HG03139 (cell line): ENCODE measurements around the gene TSSK3.

Experiments
- ATAC-seq: cut with Tn5 transposase; IDR thresholded peaks from one replicate; pipeline ENCODE4 v1.9.1; 2021; ENCODE audit not compliant: unreplicated experiment

TSSK3 gene

DNA sequence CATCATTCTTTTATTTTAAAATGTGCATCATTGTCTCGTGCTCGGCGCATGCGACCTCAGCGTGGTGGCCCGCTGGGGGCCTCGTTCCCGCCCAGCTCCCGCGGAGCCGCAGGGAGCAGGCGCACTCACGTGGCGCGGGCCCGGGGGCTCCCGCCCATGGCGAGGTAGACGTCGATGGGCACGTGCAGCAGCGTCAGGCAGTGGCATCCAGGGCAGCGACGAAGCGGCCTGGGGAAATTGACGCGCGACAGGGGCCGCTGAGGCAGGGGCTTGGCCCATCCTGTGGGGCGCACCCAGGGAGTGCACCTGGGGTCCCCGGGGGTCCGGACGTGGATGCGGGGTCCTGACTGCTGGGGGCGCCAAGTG lies 1.0 kb upstream of the TSSK3 start:
- ATAC-seq: no peak

DNA sequence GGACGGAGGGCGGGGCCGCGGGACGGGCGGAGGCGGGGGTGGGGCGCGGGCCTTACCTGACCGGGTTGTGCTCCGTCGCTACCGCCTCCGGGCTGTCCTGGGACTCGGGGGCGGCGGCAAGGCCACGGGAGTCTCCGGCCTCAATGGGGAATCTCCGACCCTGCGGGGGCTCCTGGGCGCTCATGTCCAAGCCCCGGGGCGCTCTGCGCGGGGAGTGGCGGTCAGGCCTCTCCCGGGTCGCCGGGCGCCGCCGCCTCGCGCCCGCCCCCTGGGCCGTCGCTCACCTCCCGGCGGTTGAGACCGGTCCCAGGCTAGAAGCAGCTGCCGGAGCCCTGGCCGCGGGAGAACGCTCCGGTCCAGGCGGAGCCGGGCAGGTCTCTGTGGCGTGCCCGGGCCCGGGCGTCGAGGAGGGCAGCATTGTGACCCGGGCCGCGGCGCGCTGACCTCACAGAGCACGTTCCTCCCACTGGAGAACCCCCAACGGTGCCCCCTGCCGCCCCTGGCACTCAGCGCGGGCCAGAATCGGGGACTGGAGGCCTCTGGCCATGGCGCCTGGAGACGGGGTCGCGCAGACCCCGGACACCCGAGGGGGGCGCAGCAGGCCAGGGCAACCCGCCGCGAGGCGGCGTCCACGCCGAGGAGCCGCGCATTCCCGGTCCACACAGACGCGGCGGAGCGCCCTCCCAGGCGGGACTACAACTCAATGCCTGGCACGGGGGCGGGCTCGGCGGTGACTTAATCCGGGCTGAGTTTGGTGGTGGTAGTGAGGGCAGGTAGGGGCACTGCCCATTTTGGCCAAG lies 465 bp upstream of the TSSK3 start:
- no peak for ATAC-seq

DNA sequence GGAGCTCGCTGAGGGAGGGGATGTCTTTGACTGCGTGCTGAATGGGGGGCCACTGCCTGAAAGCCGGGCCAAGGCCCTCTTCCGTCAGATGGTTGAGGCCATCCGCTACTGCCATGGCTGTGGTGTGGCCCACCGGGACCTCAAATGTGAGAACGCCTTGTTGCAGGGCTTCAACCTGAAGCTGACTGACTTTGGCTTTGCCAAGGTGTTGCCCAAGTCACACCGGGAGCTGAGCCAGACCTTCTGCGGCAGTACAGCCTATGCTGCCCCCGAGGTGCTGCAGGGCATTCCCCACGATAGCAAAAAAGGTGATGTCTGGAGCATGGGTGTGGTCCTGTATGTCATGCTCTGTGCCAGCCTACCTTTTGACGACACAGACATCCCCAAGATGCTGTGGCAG lies 1.4 kb downstream of the TSSK3 start:
- no peak for ATAC-seq

DNA sequence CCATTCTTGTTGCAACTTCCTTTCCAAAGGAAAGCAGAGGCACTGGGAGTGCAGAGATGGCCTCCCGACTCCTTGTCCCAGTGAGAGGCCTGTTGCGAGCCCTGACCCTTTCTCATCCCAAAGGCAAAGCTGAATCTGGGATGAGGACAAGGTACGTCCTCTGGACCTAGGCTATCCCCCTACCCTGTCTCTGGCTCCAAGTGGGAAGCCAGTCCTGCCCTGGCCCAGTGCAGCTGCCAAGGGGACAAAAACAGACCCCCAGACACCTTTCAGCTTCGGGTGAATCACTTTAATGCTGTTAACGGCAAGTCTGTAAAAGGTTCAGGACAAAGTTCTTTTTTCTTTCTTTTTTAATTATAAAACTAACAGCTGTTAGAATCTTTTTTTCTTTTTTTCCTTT lies 2.5 kb downstream of the TSSK3 start:
- no peak for ATAC-seq

DNA sequence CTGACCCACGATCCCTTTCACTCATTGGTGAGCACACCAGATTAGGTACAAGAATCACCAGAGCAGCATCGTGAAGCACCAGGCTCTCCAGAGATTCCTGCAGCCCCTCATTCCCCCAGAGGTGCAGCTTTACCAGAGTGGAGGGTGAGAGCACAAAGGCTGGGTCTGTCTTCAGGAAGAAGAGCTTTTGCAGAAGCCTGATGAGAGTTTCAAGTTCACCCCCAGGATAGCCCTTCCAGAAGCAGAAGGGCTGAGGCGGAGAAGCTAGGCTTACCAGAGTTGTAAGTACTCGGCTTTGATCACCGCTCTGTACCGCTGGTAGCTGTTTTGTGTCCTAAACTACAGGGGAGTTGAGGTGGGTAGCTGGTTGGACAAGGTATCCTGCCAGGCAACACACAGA lies 3.1 kb downstream of the TSSK3 start:
- no peak for ATAC-seq

DNA sequence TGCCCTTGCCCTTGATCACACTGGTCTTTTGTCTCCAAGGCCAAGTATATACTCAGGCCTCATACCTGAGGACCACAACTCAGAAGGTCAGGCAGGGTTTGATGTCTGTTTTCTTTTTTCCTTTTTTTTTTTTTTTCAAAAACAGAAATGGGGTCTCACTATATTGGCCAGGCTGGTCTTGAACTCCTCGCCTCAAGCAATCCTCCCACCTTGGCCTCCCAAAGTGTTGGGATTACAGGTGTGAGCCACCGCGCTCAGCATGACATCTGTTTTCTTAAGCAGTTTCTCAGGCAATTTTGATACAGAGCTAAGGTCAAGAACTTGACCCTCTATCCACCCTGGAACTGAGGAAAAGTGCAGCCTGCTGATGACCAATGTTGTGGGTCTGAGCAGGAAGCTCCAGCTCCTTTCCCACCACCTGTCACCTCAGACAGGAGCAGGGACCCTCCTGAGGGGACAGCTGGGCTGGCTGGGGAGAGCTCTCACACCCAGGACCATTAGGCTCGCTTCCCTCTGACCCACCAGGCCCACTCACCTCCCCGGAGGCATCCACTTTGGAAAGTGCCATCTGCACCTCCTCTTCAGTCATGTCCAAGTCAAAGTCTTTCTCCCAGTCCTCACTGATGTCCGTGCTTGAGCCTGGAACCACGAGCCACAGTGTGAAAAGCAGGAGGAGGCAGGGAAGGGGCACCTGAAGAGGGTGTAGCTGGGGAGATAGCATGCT lies 5.7 kb downstream of the TSSK3 start:
- ATAC-seq: no peak

DNA sequence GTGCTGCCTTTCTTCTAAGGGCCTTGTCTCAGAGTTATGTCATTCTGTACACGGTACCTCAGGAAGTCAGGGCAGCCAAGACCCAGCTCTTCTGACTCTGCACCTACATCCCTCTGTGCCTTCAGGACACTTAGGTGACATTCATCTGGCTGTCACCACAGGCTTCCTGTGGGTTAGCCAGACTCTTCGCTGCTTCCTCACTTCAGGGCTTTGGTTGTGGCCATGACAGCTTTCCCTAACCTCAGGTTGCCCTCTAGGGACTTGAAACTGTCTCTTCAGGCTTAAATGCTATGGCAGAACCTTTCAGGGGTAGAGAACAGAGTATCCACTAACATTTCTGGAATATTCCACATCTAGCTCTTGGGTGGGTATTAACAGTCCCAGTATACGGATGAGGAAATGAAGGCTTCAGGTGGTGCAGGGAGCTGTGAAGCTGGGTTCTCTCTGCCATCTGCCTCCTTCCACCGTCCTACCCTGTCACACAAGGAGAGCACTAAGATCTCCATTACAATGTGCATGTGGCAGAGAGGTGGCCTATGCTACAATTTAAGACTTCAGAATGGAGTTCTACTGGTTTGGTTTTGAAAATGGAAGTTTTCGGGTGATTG lies 9.9 kb downstream of the TSSK3 start:
- ATAC-seq: no peak

DNA sequence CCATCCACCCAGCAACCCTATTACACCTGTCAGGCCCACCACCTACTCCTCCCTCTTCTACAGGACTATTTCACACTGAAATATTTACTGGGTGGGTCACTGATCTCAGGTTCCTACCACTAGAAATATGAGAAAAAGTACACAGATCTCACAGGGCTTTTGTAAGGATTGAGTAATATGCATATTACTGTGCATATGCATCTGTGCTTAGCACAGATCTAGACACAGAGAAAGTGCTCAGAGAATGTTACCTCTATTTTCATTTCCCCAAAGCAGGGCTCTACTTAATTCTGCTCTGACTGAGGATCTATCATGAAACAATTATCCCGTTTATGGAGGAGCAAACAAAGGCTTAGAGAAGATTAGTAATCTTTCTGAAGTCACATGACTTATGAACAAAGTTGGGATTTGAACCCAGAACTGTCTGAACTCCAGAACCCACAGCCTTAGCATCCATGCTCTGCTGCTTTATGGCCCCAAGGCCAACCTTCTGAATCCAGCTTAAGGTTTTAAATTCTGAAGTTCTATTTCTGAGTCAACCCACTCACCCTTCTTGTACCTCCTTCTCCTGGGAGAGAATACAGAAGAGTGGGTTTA lies 11.8 kb downstream of the TSSK3 start:
- no peak for ATAC-seq

DNA sequence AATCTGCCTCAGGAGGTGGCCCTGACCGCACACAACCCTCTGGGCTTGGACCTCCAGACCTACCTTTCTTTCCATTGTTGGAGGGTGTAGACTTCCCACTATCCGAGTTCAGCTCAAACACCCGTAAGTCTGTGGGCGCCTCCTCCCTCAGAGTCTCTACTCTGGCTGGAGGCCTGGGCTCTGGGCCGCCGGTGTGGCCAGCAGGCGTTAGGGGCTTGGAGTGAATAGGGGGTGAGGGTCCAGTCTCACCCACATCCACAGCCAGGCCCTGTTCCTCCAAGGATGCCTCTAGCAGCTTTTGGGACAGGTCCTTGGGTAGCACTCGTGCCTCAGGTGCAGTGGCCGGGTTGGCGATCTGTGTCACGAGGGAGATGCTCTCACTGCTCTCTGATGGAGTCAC lies 13.9 kb downstream of the TSSK3 start:
- no peak for ATAC-seq

DNA sequence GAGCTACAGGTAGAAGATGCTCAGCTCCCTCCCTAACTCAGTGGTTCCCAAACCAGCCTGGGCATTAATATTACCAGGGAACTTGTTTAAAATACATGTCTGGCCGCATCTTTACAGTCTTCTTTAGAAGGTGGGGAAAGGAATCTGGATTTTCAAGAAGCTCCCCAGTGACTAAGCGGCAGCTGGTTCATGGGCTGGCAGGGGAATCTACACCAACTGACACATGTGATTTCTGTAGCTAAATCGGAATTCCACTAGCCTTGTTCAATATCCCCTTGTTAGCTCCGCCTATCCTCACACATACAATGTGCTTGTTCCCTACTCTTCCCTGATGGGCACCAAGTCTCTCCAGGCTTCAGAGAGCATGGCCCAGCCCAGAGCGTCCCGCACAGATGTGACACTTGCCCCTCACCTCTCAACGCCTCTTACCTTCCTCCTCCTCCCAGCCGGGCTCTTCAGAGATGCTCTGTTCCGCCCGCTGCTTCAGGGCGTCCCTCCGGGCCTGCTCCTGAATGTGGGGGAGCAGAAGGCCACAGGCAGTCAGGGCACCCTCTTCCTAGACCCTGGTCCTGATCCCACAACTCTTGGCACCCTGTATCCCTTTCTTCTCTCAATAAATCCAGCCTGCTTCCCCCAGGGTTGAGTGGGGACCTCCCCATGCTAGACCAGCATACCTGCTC lies 15.3 kb downstream of the TSSK3 start:
- no peak for ATAC-seq

DNA sequence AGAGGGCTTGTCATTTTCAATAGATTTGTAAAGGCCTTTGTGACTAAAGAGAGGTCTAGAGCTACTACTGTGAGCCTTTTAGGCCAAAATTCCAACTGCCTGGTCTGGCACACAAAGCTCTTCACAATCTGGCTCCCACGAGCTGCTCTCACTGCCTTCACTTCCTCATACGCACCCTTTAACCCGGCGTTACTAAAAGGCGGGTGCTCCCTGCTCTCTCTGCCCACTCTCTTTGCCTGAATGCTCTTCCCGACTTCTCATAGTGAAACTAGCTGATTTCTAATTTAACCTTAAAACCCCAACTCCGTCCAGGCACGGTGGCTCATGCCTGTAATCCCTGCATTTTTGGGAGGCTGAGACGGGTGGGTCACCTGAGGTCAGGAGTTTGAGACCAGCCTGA lies 17.7 kb downstream of the TSSK3 start:
- no peak for ATAC-seq

DNA sequence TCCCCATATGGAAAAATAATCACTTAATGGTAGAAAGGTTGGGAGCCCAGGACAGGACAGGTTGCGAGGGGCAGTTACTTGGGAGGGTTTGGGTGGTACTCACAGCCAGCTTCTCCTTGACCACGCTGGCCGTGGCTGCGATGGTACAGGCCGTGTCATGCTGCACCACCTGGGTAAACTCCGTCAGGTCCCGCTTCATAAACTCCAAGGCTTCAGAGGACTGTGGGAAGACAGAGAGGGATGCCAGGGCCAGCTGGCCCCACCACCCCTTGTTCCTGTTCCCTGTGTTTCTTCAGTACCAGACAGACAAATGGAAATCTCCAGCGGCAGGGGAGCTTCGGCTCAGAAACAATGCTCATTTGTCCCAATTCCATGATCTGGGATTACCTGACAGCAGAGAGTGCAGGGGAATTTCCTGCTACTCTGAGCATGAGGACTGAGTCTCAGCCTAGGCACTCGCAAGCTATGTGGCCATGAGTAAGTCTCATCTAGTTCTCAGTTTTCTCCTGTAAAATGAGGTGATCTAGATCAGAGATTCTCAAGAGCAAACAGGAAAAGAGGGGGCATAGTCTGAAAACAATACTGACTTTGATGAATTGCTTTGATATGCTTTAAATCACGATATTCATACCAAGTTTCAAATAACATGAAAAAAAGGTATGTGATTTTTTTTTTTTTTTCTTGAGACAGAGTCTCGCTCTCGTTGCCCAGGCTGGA lies 24.5 kb downstream of the TSSK3 start:
- no peak for ATAC-seq

DNA sequence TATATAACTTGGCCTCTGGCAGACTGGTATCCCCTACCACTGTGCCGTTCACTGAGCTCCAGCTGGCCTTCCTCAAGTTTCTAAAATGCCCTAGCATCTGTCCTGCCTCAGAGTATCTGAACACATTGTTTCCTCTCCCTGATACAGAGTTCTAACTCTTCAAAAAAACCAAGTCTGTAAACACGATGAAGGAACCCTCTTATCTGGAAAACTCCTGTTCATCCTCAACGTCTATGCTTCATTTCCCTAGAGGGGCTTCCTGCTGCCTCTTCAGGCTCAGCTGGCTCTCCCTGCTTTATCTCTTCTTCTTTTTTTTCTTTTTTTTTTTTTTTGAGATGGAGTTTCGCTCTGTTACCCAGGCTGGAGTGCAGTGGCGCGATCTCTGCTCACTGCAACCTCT lies 26.3 kb downstream of the TSSK3 start:
- no peak for ATAC-seq

DNA sequence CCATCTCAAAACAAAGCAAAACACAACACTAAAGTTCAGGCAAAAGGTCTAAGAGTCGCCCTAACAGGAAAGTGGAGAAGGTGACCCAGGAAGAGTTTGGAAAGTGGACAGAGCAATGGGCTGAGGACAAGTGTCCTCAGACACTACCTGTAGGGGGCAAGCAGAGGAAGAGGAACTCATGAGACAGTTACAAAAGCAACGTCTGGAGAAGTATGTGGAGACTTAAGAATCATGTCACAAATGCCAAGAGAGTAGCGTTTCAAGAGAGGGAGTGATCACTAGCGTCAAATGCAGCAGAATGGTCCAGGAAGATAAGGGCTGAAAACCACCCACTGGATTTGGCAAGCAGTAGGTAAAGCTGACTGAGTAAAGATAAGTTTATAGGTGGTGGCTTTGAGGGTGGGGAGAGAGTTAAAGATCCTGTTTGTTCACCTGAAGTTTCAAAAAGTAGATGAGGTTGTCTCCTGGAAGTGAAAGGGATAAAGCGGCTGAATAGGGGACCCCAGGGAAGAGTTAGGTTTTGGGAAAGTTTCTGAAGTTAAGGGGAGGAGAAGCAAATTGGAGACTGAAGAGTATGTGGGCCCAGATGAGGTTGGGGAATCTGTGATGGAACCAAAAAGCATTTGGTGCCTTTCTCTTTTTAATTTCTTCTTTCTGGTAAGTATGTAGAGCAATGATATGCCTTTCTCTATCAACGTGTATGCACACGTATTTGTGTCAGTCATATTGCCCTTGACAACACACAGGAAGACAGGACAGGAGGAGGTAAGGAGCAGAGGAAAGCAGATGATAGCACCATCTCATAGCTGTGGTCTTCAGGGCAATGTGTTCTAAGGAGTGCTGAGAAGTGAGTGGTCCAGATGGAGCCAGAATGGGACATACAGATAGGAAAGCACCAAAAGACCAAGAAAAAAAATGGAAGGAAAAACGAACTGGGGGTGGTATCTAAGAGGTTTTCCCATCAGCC lies 28.8 kb downstream of the TSSK3 start:
- ATAC-seq: no peak

DNA sequence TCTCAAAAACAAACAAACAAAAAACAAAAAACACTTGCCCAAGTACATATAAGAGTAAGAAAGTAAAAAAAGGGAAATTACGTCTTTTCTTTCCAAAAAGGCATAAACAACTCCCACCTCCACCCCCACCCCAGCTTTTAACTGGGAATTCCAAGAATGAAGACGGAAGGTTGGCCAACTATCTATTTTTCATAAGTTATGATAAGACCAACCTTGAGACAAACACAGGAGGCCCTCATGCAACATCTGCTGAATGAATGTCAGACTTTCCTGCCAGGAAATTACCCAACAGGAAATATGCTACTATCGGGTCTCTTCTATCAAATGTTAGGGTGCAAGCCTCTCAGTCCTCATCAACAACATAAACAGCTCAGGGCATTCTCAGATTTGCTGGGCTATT lies 30.0 kb downstream of the TSSK3 start:
- no peak for ATAC-seq

DNA sequence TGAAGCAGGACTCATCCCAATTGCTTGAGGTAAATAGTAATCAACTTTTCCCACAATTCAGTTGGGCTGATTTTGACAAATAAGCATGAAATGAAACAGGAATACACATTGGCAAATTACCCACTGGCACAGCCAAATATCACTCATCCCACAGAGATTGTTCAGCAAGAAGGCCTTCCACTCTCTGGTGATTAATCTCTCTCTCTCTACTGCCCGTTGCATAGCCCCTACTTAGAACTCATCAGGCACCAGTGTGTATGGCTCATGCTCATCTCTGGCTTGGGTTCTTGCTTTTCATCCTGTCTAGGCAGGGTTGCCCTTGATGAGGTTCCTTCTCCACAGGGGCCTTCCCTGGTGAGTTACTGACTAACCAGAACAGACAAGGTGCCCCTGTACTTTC lies 30.8 kb downstream of the TSSK3 start:
- no peak for ATAC-seq

DNA sequence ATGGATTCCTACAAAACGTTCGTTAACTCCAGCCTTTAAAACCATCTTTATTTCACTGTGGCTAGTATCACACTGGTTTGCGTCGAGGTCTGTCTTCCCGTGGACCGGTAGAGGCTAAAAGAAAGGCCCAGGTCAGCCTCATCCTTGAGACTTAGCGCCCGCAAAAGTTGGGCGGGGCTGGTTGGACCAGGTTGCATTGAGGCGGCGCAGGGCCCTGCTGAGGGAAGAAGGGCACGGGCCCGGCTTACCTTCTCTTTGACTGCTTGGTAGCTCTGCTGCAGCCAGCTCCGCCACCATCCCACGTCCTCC lies 31.4 kb downstream of the TSSK3 start:
- ATAC-seq: no peak

DNA sequence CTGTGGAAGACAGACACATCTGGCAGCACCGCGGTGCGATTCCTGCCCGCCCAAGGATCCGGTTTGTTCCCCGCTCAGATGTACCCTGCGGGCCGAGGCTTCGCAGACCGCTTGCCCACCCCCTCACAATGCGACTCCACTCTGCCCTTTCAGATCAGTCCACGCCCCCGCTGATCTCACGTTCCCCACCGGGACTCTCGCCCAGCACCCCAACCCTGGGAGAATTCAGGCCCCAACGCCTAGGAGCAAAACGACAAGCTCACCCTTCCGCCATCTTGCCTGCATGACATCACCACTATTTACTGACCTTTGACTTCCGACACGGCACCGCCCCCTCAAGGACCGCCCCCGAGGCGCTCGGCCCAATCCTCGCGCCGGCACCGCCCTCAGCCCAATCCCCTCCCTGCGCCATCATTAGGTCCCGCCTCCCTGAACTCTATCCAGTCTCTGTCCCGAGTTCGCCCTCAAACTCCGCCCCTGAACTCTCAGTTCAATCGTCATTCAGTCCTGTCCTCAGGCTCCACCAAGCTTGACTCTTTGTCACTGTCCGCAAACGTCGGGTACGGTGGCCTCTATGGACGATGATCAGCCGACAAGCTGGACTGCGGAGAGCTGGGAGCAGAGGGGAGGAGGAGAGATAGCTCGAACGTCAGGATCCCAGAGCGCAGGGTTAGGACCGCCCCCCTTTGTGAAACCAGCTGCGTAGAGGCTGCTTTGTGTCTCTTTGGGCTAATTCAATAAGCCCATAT lies 32.0 kb downstream of the TSSK3 start, which contains the start of gene BSDC1:
Gene BSDC1, minus strand, starts transcription at position 301 of the 749 bp plus-strand sequence. Its CDS starts 27 bp downstream, at position 274.
- peak; percentile 94 for ATAC-seq

DNA sequence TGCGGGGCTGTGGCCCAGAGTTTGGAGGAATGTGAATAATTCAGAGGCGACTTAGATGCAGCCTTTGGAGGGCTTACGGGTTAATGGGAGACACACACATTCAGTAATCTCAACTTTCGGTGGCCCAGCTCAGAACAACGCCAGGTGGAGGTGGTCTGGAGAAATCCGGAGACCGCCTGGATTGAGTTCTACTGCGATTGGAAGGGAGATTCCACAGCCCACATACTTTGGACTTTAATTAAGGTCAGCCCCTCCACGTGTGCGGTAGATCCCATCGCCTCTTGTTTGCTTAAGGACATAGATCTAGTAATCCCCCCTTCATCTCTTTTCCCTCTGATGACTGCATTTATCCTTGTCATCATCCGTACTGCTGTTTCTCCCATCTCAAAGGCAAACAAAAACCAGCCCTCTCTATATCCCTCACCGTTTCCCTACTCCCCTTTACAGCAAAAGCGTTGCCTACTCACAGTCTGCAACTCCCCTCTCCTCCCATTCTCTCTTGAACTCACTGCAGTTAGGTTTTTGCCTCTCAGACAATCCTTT lies 32.6 kb downstream of the TSSK3 start:
- ATAC-seq: peak; percentile 8
